Measurements from ENCODE around the gene CSAD.

GRCh38 chr12:53224061-53224896 is 43.6 kb upstream of the CSAD start:
- TF ChIP-seq CTCF (IDR thresholded peaks at IDR 0.05) = peak in 1 of 6 experiments; percentile 20
- TF ChIP-seq POLR2A (IDR thresholded peaks at IDR 0.05) = no peak
- TF ChIP-seq EP300 (IDR thresholded peaks at IDR 0.05) = no peak
- TF ChIP-seq POLR2AphosphoS5 (IDR thresholded peaks at IDR 0.05) = no peak
